GM18951 (cell line): ENCODE results near the gene NPY.

Experiments used
- POLR2A ChIP-seq: IDR thresholded peaks from 4 replicates; pipeline ENCODE4 v1.6.1; 2011; ENCODE audit warnings: mild to moderate bottlenecking; ENCODE audit not compliant: insufficient read length, insufficient read depth; ENCODE audit errors: extremely low read depth
- in situ Hi-C: fragments of 300-500 bp; cut with MboI; formaldehyde crosslinking; loops from one replicate; pipeline ENCODE4 v1.12.0; 2022; ENCODE audit warnings: low sequenced_read_pairs, mixed read lengths, inconsistent platforms; ENCODE audit not compliant: unreplicated experiment

Gene NPY

DNA sequence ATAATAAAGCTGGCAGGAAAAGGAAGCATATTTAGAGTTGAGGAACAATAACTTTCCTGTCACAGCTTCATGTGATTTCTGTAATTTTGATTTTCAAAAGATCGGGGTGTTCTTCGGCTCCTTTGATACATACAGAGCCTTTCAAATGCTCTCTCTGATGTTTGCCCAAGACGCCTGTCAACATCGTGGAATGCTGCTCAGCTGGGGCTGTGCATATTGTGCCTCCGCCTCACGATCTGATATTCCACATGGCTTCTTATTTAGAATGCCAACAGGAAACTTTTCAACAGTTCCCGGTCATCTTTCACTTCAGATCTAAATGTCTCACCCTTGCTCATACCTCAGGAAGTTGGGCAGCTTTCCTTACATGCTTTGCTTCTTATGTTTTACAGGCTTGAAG lies 7.3 kb downstream of the NPY start:
- in situ Hi-C loops = loop anchor here (25.0 kb wide), 2 partner anchors 371 to 729 kb away; no protein-coding TSS in a partner anchor
- TF ChIP-seq POLR2A = no peak

- no peak for TF ChIP-seq POLR2A
- in situ Hi-C loops = loop anchor here (25.0 kb wide), 2 partner anchors 365 to 735 kb away; no protein-coding TSS in a partner anchor
These were observed 13.4 kb downstream of the NPY start for GRCh38 chr7:24297362-24297761.

- TF ChIP-seq POLR2A = no peak
- in situ Hi-C loops = loop anchor here (25.0 kb wide), 2 partner anchors 364 to 736 kb away; no protein-coding TSS in a partner anchor
These were observed 14.7 kb downstream of the NPY start for GRCh38 chr7:24298696-24299095.

GRCh38 chr7:24299192-24299591 lies 15.2 kb downstream of the NPY start:
- no peak for TF ChIP-seq POLR2A

GRCh38 chr7:24301703-24302102 lies 17.7 kb downstream of the NPY start:
- in situ Hi-C loops = loop anchor here (25.0 kb wide), 1 partner anchor 811 kb away; no protein-coding TSS in a partner anchor
- TF ChIP-seq POLR2A = no peak

More at GRCh38 chr7:24299192-24299591, 15.2 kb downstream of the NPY start:
- in situ Hi-C loops = loop anchor here (25.0 kb wide), 2 partner anchors 363 to 737 kb away; no protein-coding TSS in a partner anchor

- in situ Hi-C loops = loop anchor here (25.0 kb wide), 1 partner anchor 808 kb away; no protein-coding TSS in a partner anchor
- no peak for TF ChIP-seq POLR2A
These were observed 20.6 kb downstream of the NPY start for GRCh38 chr7:24304494-24305095.

DNA sequence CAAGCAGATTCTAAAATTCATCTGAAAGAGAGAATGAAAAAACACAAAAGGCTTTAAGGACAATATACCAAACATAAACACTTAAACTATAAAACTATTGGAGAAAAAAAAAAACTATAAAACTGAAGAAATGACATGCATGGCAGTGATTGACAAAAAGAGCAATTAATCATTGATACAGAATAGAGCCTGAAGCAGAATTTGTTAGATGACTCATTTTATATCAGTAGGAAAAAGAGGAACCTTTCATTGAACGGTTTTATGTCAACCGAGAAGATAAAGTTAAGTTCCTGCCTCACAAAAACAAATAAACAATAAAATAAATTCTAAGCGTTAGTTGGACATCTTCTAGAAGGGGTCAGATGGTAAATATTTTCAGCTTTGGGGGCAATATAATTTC lies 23.3 kb downstream of the NPY start:
- in situ Hi-C loops = loop anchor here (25.0 kb wide), 1 partner anchor 805 kb away; no protein-coding TSS in a partner anchor
- TF ChIP-seq POLR2A = no peak

- no peak for TF ChIP-seq POLR2A
- in situ Hi-C loops = loop anchor here (25.0 kb wide), 1 partner anchor 800 kb away; no protein-coding TSS in a partner anchor
These were observed 28.6 kb downstream of the NPY start for GRCh38 chr7:24312588-24312987.

DNA sequence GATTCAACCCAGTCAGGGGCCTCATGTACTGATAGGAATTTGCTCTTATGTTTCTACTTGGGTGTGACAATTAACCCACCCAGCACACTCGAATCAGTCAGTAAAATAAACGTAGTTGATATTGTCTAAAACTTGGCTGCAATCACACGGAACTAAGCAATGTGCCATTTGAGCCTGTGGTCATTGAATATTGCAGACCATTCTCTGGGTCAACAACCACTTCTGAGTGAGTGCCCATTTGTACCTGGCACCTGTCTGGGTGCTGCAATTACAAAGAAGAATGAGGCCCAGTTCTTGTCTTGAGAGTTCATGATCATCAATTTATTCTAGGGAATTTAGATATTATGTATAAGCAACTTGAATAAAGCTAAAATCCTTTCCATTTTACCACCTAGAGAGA lies 29.8 kb downstream of the NPY start:
- no peak for TF ChIP-seq POLR2A
- in situ Hi-C loops = loop anchor here (25.0 kb wide), 1 partner anchor 799 kb away; no protein-coding TSS in a partner anchor

DNA sequence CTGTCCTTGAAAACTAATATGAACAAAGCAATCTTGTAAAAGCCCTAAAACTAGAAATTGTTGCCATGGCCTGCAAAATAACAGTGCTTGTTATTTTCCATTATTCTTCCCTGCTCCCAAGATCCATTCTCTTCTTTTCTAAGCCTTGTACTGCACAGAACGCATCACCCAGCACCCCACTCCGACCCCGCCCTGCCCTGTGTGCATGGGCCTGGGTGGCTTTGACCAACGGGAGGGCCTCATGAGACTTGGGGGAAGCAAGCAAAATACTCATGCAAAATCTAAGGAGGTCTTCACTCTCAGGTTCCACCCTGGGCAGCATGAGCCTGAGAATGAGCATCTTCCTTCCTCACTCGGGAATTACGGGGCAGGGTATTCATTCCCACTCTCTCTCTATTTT lies 32.4 kb downstream of the NPY start:
- in situ Hi-C loops = loop anchor here (25.0 kb wide), 1 partner anchor 796 kb away; no protein-coding TSS in a partner anchor
- TF ChIP-seq POLR2A = no peak

DNA sequence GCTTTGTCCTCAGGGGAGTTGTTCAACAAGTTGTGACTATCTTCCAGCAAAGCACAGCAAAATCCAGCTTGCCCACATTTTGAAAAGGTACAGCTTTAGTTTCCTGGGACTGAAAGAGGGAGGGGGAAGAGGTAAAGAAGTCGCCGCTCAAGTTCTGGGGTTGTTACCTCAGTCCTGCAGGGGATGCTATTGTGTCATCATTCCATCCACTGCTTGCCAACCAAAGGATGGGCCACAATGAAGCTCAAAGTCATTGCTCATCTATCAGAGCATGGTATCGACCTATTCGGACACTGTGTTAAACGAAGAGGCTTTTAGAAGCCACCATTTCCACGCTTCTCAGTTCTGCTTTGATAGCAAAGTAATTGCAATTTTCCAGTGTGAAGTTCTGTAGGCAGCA lies 34.3 kb downstream of the NPY start:
- no peak for TF ChIP-seq POLR2A
- in situ Hi-C loops = loop anchor here (25.0 kb wide), 1 partner anchor 794 kb away; no protein-coding TSS in a partner anchor

GRCh38 chr7:24319209-24319608 lies 35.2 kb downstream of the NPY start:
- in situ Hi-C loops = loop anchor here (25.0 kb wide), 1 partner anchor 793 kb away; no protein-coding TSS in a partner anchor
- no peak for TF ChIP-seq POLR2A

GRCh38 chr7:24323961-24324480 lies 40.0 kb downstream of the NPY start:
- in situ Hi-C loops = loop anchor here (25.0 kb wide), 1 partner anchor 788 kb away; no protein-coding TSS in a partner anchor
- TF ChIP-seq POLR2A = no peak

DNA sequence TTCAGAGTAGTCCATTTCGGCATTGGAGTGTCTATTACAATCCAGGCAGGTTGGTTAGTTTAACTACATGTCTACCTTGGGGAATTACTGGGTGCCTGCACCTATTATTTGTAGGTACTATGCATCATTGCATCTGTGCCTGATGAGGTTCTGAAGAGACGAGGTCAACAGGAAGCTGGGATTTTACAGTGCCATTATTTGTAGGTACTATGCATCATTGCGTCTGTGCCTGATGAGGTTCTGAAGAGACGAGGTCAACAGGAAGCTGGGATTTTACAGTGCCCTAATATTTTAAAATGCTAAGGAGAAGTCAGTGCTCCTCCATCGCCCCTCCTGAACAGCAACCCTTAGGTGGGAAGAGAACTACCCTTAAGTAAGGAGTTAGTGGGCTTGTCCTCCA lies 41.7 kb downstream of the NPY start:
- in situ Hi-C loops = no loop called here
- no peak for TF ChIP-seq POLR2A
